ENCODE data around the gene MYO9B.

The MYO9B gene

GRCh38 chr19:17237747-17238706 is 162.4 kb downstream of the MYO9B start:
- no peak for DNase-seq (ENCODE audit: low read depth in 1 of 2, low spot score in 1 of 2)

GRCh38 chr19:17240062-17240752 is 164.6 kb downstream of the MYO9B start:
- DNase-seq (ENCODE audit: low read depth in 1 of 2, low spot score in 1 of 2) = no peak

- DNase-seq (ENCODE audit: low read depth in 1 of 2, low spot score in 1 of 2) = no peak
These were observed 165.3 kb downstream of the MYO9B start for GRCh38 chr19:17240826-17241399.

GRCh38 chr19:17242431-17243208 is 167.0 kb downstream of the MYO9B start:
- DNase-seq (ENCODE audit: low read depth in 1 of 2, low spot score in 1 of 2) = no peak

- DNase-seq (ENCODE audit: low read depth in 1 of 2, low spot score in 1 of 2) = no peak
These were observed 167.7 kb downstream of the MYO9B start for GRCh38 chr19:17243211-17243829.

- DNase-seq (ENCODE audit: low read depth in 1 of 2, low spot score in 1 of 2) = no peak
These were observed 168.4 kb downstream of the MYO9B start for GRCh38 chr19:17243830-17244617.

- no peak for DNase-seq (ENCODE audit: low read depth in 1 of 2, low spot score in 1 of 2)
These were observed 169.3 kb downstream of the MYO9B start for GRCh38 chr19:17244618-17245534.

GRCh38 chr19:17245535-17245984 is 170.0 kb downstream of the MYO9B start, which contains the start of gene NR2F6:
TSS of gene NR2F6 (minus strand) at chr19:17245919. CDS start at chr19:17245220, 699 bp downstream.
- no peak for DNase-seq (ENCODE audit: low read depth in 1 of 2, low spot score in 1 of 2)

GRCh38 chr19:17246681-17247425 is 171.3 kb downstream of the MYO9B start:
- DNase-seq (ENCODE audit: low read depth in 1 of 2, low spot score in 1 of 2) = no peak

- no peak for DNase-seq (ENCODE audit: low read depth in 1 of 2, low spot score in 1 of 2)
These were observed 172.6 kb downstream of the MYO9B start for GRCh38 chr19:17248011-17248776.

GRCh38 chr19:17249887-17250548 is 174.4 kb downstream of the MYO9B start:
- DNase-seq (ENCODE audit: low read depth in 1 of 2, low spot score in 1 of 2) = no peak

- no peak for DNase-seq (ENCODE audit: low read depth in 1 of 2, low spot score in 1 of 2)
These were observed 179.1 kb downstream of the MYO9B start for GRCh38 chr19:17254636-17255035.

- no peak for DNase-seq (ENCODE audit: low read depth in 1 of 2, low spot score in 1 of 2)
These were observed 179.6 kb downstream of the MYO9B start for GRCh38 chr19:17255150-17255621.

- DNase-seq (ENCODE audit: low read depth in 1 of 2, low spot score in 1 of 2) = no peak
These were observed 180.6 kb downstream of the MYO9B start for GRCh38 chr19:17256130-17256529.

GRCh38 chr19:17259118-17259780 is 183.7 kb downstream of the MYO9B start:
- DNase-seq (ENCODE audit: low read depth in 1 of 2, low spot score in 1 of 2) = no peak

GRCh38 chr19:17259934-17260333 is 184.4 kb downstream of the MYO9B start:
- DNase-seq (ENCODE audit: low read depth in 1 of 2, low spot score in 1 of 2) = no peak
